Measurements from ENCODE around the gene USP48. TPM values are rescaled to one million over a fixed set of nuclear protein-coding genes. Genes with fewer than 3 reads are reported as not detected.

The USP48 gene
- total RNA-seq, 3 donors from 2014 or later, result 56.0 to 86.9 (median 74.7) TPM

DNA sequence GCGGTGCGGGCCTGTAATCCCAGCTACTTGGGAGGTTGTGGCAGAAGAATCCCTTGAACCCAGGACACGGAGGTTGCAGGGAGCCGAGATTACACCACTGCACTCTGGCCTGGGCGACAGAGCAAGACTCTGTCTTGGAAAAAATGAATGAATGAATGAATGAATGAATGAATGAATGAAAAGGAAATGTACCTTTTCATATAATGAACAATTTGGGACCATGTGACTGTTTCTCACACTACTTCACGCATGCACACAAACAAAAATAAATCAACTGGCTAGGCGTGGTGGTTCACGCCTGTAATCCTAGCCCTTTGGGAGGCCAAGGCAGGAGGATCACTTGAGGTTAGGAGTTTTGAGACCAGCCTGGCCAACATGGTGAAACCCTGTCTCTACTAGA lies 24.3 kb downstream of the USP48 start:
- H3K27ac ChIP-seq, result no peak overlapping the region
- no peak overlapping the region for H3K4me3 ChIP-seq
- no peaks in the 10 kb centered on the region for H3K27me3 ChIP-seq
- DNase-seq (ENCODE audit: low spot score in 2 of 2), result no peak
- intact Hi-C loops (cut with DNase I; ENCODE audit: low total_unique reads), result no loop called here
- H3K36me3 ChIP-seq, result peaks cover 8% of the 10 kb centered on the region
- TF ChIP-seq POLR2AphosphoS5 (IDR thresholded peaks at IDR 0.05), result no peak
- TF ChIP-seq, protein P1, sequence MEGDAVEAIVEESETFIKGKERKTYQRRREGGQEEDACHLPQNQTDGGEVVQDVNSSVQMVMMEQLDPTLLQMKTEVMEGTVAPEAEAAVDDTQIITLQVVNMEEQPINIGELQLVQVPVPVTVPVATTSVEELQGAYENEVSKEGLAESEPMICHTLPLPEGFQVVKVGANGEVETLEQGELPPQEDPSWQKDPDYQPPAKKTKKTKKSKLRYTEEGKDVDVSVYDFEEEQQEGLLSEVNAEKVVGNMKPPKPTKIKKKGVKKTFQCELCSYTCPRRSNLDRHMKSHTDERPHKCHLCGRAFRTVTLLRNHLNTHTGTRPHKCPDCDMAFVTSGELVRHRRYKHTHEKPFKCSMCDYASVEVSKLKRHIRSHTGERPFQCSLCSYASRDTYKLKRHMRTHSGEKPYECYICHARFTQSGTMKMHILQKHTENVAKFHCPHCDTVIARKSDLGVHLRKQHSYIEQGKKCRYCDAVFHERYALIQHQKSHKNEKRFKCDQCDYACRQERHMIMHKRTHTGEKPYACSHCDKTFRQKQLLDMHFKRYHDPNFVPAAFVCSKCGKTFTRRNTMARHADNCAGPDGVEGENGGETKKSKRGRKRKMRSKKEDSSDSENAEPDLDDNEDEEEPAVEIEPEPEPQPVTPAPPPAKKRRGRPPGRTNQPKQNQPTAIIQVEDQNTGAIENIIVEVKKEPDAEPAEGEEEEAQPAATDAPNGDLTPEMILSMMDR (IDR thresholded peaks at IDR 0.05), result no peak
- no peak for TF ChIP-seq POLR2A (IDR thresholded peaks at IDR 0.05)
- no peaks in the 10 kb centered on the region for H3K9me3 ChIP-seq
- no peaks in the 10 kb centered on the region for H3K4me1 ChIP-seq

DNA sequence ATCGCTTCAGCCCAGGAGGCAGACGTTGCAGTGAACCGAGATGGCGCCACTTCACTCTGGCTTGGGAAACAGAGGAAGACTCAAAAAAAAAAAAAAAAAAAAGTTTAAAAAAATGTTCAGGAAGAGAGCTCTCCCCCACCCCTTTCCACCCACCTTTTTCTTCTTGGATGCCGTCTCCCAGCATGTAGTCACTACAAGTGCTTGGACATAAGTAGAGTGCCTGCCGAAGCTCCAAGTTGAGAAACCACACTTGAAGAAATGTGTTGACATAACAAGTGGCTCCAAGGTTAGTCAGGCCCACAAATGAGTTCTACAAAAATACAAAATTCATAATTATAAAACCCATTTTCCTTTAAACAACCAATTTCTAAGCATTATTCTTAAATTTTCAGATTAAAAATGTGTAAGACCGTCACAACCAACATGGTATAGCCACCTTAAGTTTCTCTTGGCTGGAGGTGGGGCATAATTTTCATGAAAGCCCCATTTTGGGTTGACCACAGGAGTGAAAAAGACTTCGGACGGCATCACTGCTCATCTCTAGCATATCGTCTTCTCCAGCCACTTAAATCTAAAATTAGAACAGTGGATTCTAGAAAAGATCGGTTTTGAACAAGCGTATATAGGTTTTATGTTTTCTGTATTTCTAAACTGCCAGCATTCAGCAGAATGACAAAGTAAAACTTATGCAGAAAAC lies 26.4 kb downstream of the USP48 start:
- peaks cover 8% of the 10 kb centered on the region for H3K36me3 ChIP-seq
- DNase-seq (ENCODE audit: low spot score in 2 of 2), result no peak
- H3K4me3 ChIP-seq, result no peak overlapping the region
- intact Hi-C loops (cut with DNase I; ENCODE audit: low total_unique reads), result no loop called here
- no peaks in the 10 kb centered on the region for H3K9me3 ChIP-seq
- no peaks in the 10 kb centered on the region for H3K4me1 ChIP-seq
- no peak overlapping the region for H3K27ac ChIP-seq
- TF ChIP-seq POLR2AphosphoS5 (IDR thresholded peaks at IDR 0.05), result no peak
- no peak for TF ChIP-seq POLR2A (IDR thresholded peaks at IDR 0.05)
- TF ChIP-seq, protein P1 (IDR thresholded peaks at IDR 0.05), result no peak
- H3K27me3 ChIP-seq, result no peaks in the 10 kb centered on the region

DNA sequence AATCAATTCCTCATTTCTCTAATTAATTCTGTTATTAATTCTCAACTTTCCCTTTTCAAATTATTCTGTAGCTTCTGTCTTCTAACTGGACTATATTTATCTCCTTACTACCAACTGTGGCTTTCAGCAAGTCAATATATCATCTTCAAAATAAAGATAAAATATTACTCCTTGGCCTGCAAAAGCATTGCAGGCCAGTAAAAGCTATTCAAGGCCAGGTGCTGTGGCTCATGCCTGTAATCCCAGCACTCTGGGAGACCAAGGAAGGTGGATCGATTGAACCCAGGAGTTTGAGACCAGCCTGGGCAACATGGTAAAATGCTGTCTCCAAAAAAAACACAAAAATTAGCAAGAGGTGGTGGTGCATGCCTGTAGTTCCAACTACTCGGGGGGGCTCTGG lies 27.9 kb downstream of the USP48 start:
- intact Hi-C loops (cut with DNase I; ENCODE audit: low total_unique reads), result no loop called here
- Histone ChIP-seq H3K27ac (no peak overlapping the region), H3K4me1 (no peaks in the 10 kb centered on the region), H3K36me3 (peaks cover 8% of the 10 kb centered on the region), H3K9me3 (no peaks in the 10 kb centered on the region), H3K27me3 (no peaks in the 10 kb centered on the region), H3K4me3 (no peak overlapping the region)
- TF ChIP-seq, protein P1 (IDR thresholded peaks at IDR 0.05), result no peak
- TF ChIP-seq POLR2AphosphoS5 (IDR thresholded peaks at IDR 0.05) (no peak), POLR2A (IDR thresholded peaks at IDR 0.05) (no peak)
- DNase-seq (ENCODE audit: low spot score in 2 of 2), result no peak

DNA sequence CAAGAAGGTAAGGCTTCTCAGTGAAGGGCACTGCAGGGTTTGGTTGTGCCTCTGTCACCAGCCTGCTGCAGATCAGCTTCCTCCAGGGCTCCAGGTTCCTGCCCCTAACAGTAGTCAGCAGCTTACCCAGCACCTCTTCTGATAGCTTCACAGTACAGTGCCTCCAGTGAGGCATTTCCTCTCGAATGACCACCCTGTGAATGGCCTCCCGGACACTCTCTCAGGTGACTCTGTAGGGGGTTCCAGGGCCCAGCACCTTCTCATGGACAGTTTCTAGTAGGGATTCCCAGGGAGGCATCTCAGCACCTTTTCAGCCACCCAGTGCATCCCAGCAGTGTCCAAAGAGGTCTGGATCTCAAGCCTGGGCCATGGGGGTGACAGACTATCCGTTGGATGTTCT lies 28.4 kb downstream of the USP48 start:
- TF ChIP-seq, protein P1 (IDR thresholded peaks at IDR 0.05), result no peak
- intact Hi-C loops (cut with DNase I; ENCODE audit: low total_unique reads), result no loop called here
- no peak overlapping the region for H3K27ac ChIP-seq
- no peaks in the 10 kb centered on the region for H3K4me1 ChIP-seq
- no peak overlapping the region for H3K4me3 ChIP-seq
- DNase-seq (ENCODE audit: low spot score in 2 of 2), result no peak
- no peaks in the 10 kb centered on the region for H3K9me3 ChIP-seq
- peaks cover 8% of the 10 kb centered on the region for H3K36me3 ChIP-seq
- H3K27me3 ChIP-seq, result no peaks in the 10 kb centered on the region

DNA sequence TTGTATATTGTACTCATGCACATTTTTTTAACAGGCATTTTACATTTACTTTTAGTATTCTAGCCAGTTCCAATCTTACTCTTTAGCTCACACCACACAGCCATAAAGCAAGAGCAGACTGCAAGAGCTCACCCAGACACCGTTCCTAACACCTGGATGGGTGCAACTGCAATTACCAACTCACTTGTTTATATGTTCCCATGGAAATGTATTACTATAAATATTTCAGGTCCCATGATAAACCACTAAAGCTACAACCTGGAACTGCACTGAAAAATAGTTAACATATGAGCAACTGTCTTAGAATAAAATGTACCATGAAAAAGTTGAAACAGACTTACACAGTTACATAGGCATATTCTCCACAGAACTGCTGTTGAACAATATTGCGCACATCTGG lies 30.8 kb downstream of the USP48 start:
- H3K27me3 ChIP-seq, result no peaks in the 10 kb centered on the region
- H3K4me3 ChIP-seq, result no peak overlapping the region
- DNase-seq (ENCODE audit: low spot score in 2 of 2), result no peak
- intact Hi-C loops (cut with DNase I; ENCODE audit: low total_unique reads), result no loop called here
- no peak overlapping the region for H3K27ac ChIP-seq
- TF ChIP-seq POLR2A (IDR thresholded peaks at IDR 0.05) (no peak), POLR2AphosphoS5 (IDR thresholded peaks at IDR 0.05) (no peak)
- TF ChIP-seq, protein P1 (IDR thresholded peaks at IDR 0.05), result no peak
- H3K4me1 ChIP-seq, result no peaks in the 10 kb centered on the region
- peaks cover 8% of the 10 kb centered on the region for H3K36me3 ChIP-seq
- no peaks in the 10 kb centered on the region for H3K9me3 ChIP-seq

All from breast epithelium (tissue), 4 donors.